ENCODE results near the gene HOMER2. TPM values are rescaled to one million over a fixed set of nuclear protein-coding genes. Genes with fewer than 3 reads are reported as not detected.

Gene HOMER2
- total and polyA plus RNA-seq, 2 donors (not counting 3 experiments of a cell fraction or from before 2014, with no cell fraction given) = 0.60 to 0.68 TPM

DNA sequence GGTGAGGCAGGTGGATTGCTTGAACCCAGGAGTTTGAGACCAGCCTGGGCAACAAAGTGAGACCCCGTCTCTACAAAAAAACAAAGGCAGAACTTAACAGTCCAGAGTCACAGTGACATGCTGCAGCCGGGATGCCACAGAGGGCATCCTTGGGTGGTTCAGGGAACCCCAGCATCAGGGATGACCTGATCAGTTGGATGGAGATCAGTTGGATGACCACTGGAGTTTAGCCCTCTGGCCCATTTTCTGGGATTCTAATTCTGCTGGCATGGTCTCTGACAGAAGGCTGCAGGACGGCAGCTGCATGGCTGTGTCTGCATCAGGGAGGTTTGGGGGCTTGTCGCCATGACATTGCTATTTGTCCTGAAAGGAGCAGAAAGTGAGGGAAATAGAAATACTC lies 123.3 kb downstream of the HOMER2 start:
- dilution Hi-C loops (cut with MboI; ENCODE audit: extremely low pct_ligation_motif_present, low sequenced_read_pairs) = no loop called here
- ChIA-PET CTCF (no interaction called here), POLR2A (no interaction called here)
- H3K79me2 ChIP-seq (ENCODE audit: control insufficient read depth, insufficient read depth, low read length) = no peaks in the 10 kb centered on the region
- H3K9me3 ChIP-seq (replicated peaks; ENCODE audit: control insufficient read depth, insufficient read depth, low read length) = no peaks in the 10 kb centered on the region
- no peak overlapping the region for H3K27ac ChIP-seq (ENCODE audit: insufficient read depth, low read depth, low read length)
- H2AFZ ChIP-seq (ENCODE audit: low read depth, low read length) = no peak overlapping the region
- H3K4me1 ChIP-seq (ENCODE audit: control insufficient read depth, extremely low read depth, insufficient read depth, low read length) = peaks cover 16% of the 10 kb centered on the region
- H3K36me3 ChIP-seq (ENCODE audit: control insufficient read depth in 2 of 2, extremely low read depth in 1 of 2, insufficient read depth in 2 of 2, low read length in 2 of 2) = peaks cover 20 to 38% of the 10 kb centered on the region in 2 experiments
- TF ChIP-seq, protein P1, sequence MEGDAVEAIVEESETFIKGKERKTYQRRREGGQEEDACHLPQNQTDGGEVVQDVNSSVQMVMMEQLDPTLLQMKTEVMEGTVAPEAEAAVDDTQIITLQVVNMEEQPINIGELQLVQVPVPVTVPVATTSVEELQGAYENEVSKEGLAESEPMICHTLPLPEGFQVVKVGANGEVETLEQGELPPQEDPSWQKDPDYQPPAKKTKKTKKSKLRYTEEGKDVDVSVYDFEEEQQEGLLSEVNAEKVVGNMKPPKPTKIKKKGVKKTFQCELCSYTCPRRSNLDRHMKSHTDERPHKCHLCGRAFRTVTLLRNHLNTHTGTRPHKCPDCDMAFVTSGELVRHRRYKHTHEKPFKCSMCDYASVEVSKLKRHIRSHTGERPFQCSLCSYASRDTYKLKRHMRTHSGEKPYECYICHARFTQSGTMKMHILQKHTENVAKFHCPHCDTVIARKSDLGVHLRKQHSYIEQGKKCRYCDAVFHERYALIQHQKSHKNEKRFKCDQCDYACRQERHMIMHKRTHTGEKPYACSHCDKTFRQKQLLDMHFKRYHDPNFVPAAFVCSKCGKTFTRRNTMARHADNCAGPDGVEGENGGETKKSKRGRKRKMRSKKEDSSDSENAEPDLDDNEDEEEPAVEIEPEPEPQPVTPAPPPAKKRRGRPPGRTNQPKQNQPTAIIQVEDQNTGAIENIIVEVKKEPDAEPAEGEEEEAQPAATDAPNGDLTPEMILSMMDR (IDR thresholded peaks at IDR 0.05; ENCODE audit: extremely low read depth in 1 of 2, insufficient read depth in 1 of 2, low read depth in 1 of 2, low read length in 2 of 2) = no peak
- TF ChIP-seq MAX (IDR thresholded peaks at IDR 0.05; ENCODE audit: insufficient read depth, insufficient read length) = no peak
- TF ChIP-seq POLR2AphosphoS5 (IDR thresholded peaks at IDR 0.05; ENCODE audit: insufficient read depth, low read depth, low read length) = no peak
- no peak for TF ChIP-seq EZH2 (IDR thresholded peaks at IDR 0.05; ENCODE audit: borderline replicate concordance, low read depth, low read length, severe bottlenecking)
- no peak for TF ChIP-seq GATA2 (IDR thresholded peaks at IDR 0.05; ENCODE audit: insufficient read depth, insufficient read length, low read depth, low read length)
- TF ChIP-seq MYC (IDR thresholded peaks at IDR 0.05; ENCODE audit: low read depth, low read length) = no peak
- no peak for TF ChIP-seq JUN (IDR thresholded peaks at IDR 0.05; ENCODE audit: borderline replicate concordance, insufficient read depth, insufficient read length, low read depth)
- no peak for TF ChIP-seq POLR2A (IDR thresholded peaks at IDR 0.05; ENCODE audit: low read depth, low read length)
- no peak for TF ChIP-seq FOS (IDR thresholded peaks at IDR 0.05; ENCODE audit: borderline replicate concordance, insufficient read depth, low read length)
- no TSS peak for BruUV-seq (replicated peaks)
- no peaks in the 10 kb centered on the region for H4K20me1 ChIP-seq (replicated peaks; ENCODE audit: control insufficient read depth, extremely low read depth, insufficient read depth, low read length)
- H3K4me2 ChIP-seq (ENCODE audit: insufficient read depth, low read length) = no peak overlapping the region
- H3K4me3 ChIP-seq (replicated peaks in 1 of 3; ENCODE audit: insufficient read depth in 1 of 3, low read depth in 1 of 3, low read length in 3 of 3) = no peak overlapping the region
- FAIRE-seq = no peak
- intact Hi-C loops (cut with micrococcal nuclease) = no loop called here
- H3K9ac ChIP-seq (replicated peaks; ENCODE audit: extremely low read depth, insufficient read depth, low read length) = no peak overlapping the region
- no peaks in the 10 kb centered on the region for H3K27me3 ChIP-seq (ENCODE audit: control insufficient read depth in 2 of 2, insufficient read depth in 2 of 2, low read length in 2 of 2)
- DNase-seq (ENCODE audit: low read depth, low spot score) = no peak
- no peaks in the 10 kb centered on the region for H3K9me1 ChIP-seq (replicated peaks; ENCODE audit: control insufficient read depth, extremely low read depth, insufficient read depth, low read length)

Measured in endothelial cell of umbilical vein (primary cell).